CD4-positive, alpha-beta memory T cell (primary cell): ENCODE data around the gene TMEM213. TPM values are rescaled to one million over a fixed set of nuclear protein-coding genes. Genes with fewer than 3 reads are reported as not detected.
"Not testable (repeated sequence)": the region's sequence is repeated elsewhere in the genome, so short reads cannot be mapped to it uniquely, and the experiment has no call there.

ENCODE experiments used
- CTCF ChIA-PET: fragments of 350-600 bp; sonication (Branson Sonifier 250); formaldehyde crosslinking; loops from one replicate; lab custom pipeline; 2021; ENCODE audit warnings: inconsistent platforms; ENCODE audit not compliant: partially characterized antibody; lab: Charles Lee
- POLR2A ChIA-PET: fragments of 350-600 bp; sonication (Branson Sonifier 250); formaldehyde crosslinking; loops from one replicate; lab custom pipeline; 2021; ENCODE audit not compliant: partially characterized antibody; lab: Charles Lee
- DNase-seq, 5 donors: peaks; one replicate each; pipeline versions ENCODE4 v3.0.0 to v3.0.0-alpha.2; 2020 to 2022; ENCODE audit warnings: mixed read lengths in 1 of 5
- H3K27ac ChIP-seq: one replicate; pipeline ENCODE4 v1.7.0; 2013; ENCODE audit warnings: low read depth, low read length
- H3K27me3 ChIP-seq: 2 replicates; pipeline ENCODE4 v1.7.0; 2013; ENCODE audit warnings: mild to moderate bottlenecking, low read length, moderate library complexity; ENCODE audit not compliant: insufficient read depth
- H3K36me3 ChIP-seq: 2 replicates; pipeline ENCODE4 v1.7.0; 2013; ENCODE audit warnings: mild to moderate bottlenecking, low read length, moderate library complexity; ENCODE audit not compliant: insufficient read depth
- H3K4me1 ChIP-seq: 2 replicates; pipeline ENCODE4 v1.7.0; 2013; ENCODE audit warnings: mild to moderate bottlenecking, low read length, moderate library complexity; ENCODE audit not compliant: insufficient read depth
- H3K4me3 ChIP-seq, 2 donors: one replicate each; pipeline ENCODE4 v1.7.0; 2013; ENCODE audit warnings: low read length in 2 of 2, mild to moderate bottlenecking in 1 of 2
- H3K9me3 ChIP-seq, 2 donors: one replicate each; pipeline ENCODE4 v1.7.0; 2013; ENCODE audit warnings: low read length in 2 of 2, control low read depth in 1 of 2; ENCODE audit not compliant: control insufficient read depth in 1 of 2
- H3K27ac Mint-ChIP-seq, 7 donors: one replicate each; pipeline ENCODE4 v1.8.0; 2020 to 2021; ENCODE audit warnings: mixed read lengths in 7 of 7, mild to moderate bottlenecking in 6 of 7, inconsistent platforms in 3 of 7, moderate library complexity in 3 of 7
- H3K27me3 Mint-ChIP-seq, 2 donors: one replicate each; pipeline ENCODE4 v1.8.0; 2020 to 2021; ENCODE audit warnings: mixed read lengths in 2 of 2
- H3K36me3 Mint-ChIP-seq, 2 donors: one replicate each; pipeline ENCODE4 v1.8.0; 2020 to 2021; ENCODE audit warnings: mixed read lengths in 2 of 2, inconsistent platforms in 1 of 2, mild to moderate bottlenecking in 1 of 2
- H3K4me1 Mint-ChIP-seq, 4 donors: one replicate each; pipeline ENCODE4 v1.8.0; 2020 to 2021; ENCODE audit warnings: mixed read lengths in 4 of 4, mild to moderate bottlenecking in 1 of 4
- H3K4me3 Mint-ChIP-seq, 8 donors: one replicate each; pipeline ENCODE4 v1.8.0; 2020 to 2021; ENCODE audit warnings: mixed read lengths in 8 of 8, mild to moderate bottlenecking in 7 of 8, moderate library complexity in 6 of 8, inconsistent platforms in 3 of 8
- H3K9me3 Mint-ChIP-seq, 8 donors: one replicate each; pipeline ENCODE4 v1.8.0; 2020 to 2021; ENCODE audit warnings: mixed read lengths in 8 of 8, mild to moderate bottlenecking in 5 of 8, inconsistent platforms in 3 of 8, moderate library complexity in 1 of 8
- intact Hi-C: fragments of 100-400 bp; cut with micrococcal nuclease; formaldehyde crosslinking; loops from one replicate; pipeline ENCODE4 v1.15.1; 2023
- polyA plus RNA-seq, 2 donors: library from polyadenylated mRNA; unstranded; fragments of 300-500 nt; fragmentation: Illumina TruSeq; gene quantifications; one replicate each; pipeline ENCODE4 v1.2.3, GENCODE V29; 2021
- total RNA-seq, 2 experiments: library from RNA; stranded (reverse); gene quantifications; one replicate each; pipeline ENCODE4 v1.2.3, GENCODE V29; 2021

TMEM213 gene
- total and polyA plus RNA-seq, 4 experiments from 2014 or later, result not detected

DNA sequence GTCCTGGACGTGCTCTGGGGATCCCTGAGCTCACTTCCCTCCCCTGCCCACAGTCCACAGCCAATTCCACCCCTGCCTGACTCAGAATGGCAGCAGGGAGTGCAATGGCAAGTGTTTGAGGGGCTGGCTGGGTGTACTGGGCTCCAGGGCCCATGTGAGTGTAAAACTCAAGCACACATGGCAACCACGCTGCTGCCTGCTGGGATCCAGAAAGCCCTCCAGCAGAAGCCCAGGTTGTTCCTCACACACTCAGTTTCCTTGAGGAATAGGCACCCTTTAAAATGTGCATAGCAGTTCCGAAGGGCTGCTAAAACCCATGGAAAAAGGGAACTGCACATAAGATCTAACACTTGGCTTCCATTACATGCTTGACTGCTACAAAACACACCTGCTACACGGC lies 11.6 kb downstream of the TMEM213 start:
- Mint-ChIP-seq H3K4me3 (no peak overlapping the region), H3K9me3 (peaks cover 0 to 5% (median 0%) of the 10 kb centered on the region in 8 donors), H3K27me3 (no peaks in the 10 kb centered on the region), H3K4me1 (no peaks in the 10 kb centered on the region), H3K27ac (no peak overlapping the region), H3K36me3 (peaks cover 0 to 6% of the 10 kb centered on the region in 2 donors)
- Histone ChIP-seq H3K4me3 (no peak overlapping the region), H3K36me3 (no peaks in the 10 kb centered on the region), H3K27ac (no peak overlapping the region), H3K9me3 (no peaks in the 10 kb centered on the region), H3K27me3 (no peaks in the 10 kb centered on the region), H3K4me1 (no peaks in the 10 kb centered on the region)
- CTCF ChIA-PET, result no interaction called here
- DNase-seq, result no peak
- intact Hi-C loops, result no loop called here
- POLR2A ChIA-PET, result no interaction called here

DNA sequence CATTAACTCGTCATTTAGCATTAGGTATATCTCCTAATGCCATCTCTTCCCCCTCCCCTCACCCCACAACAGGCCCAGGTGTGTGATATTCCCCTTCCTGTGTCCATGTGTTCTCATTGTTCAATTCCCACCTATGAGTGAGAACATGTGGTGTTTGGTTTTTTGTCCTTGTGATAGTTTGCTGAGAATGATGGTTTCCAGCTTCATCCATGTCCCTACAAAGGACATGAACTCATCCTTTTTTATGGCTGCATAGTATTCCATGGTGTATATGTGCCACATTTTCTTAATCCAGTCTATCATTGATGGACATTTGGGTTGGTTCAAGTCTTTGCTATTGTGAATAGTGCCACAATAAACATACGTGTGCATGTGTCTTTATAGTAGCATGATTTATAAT lies 13.5 kb downstream of the TMEM213 start:
- H3K9me3 ChIP-seq, DNase-seq, H3K27me3 ChIP-seq, intact Hi-C loops, H3K36me3 Mint-ChIP-seq, H3K36me3 ChIP-seq, H3K4me3 ChIP-seq, H3K9me3 Mint-ChIP-seq, CTCF ChIA-PET, H3K4me3 Mint-ChIP-seq, POLR2A ChIA-PET, H3K4me1 Mint-ChIP-seq, H3K27ac ChIP-seq, H3K27ac Mint-ChIP-seq, H3K27me3 Mint-ChIP-seq, H3K4me1 ChIP-seq: not testable (repeated sequence)

DNA sequence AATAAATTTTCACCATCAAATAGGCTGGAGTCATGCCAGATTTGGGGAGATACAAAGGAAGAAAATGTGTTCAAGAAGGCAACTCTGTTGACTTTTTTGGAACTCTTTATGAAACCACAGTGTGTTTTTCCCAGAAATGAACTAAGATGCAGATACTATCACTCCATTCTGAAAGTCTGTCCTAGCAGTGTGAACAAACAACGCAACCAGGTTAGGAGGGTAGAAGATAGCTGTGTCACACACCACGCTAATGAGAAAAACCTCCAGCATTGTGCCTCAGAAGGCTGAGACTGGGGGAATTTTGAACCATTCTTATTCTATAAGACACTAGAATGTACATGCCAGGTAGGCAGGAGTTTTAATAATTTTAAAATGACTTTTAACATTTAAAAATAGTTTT lies 16.2 kb downstream of the TMEM213 start:
- no peaks in the 10 kb centered on the region for H3K4me1 Mint-ChIP-seq
- H3K9me3 Mint-ChIP-seq, result peaks cover 0 to under 1% (median 0%) of the 10 kb centered on the region in 8 donors
- intact Hi-C loops, result no loop called here
- H3K36me3 Mint-ChIP-seq, result no peaks in the 10 kb centered on the region
- H3K4me1 ChIP-seq, result no peaks in the 10 kb centered on the region
- H3K4me3 Mint-ChIP-seq, result no peak overlapping the region
- CTCF ChIA-PET, result no interaction called here
- POLR2A ChIA-PET, result no interaction called here
- no peak overlapping the region for H3K4me3 ChIP-seq
- no peak for DNase-seq
- no peaks in the 10 kb centered on the region for H3K27me3 ChIP-seq
- H3K27me3 Mint-ChIP-seq, result no peaks in the 10 kb centered on the region
- H3K27ac ChIP-seq, result no peak overlapping the region
- H3K36me3 ChIP-seq, result no peaks in the 10 kb centered on the region
- no peaks in the 10 kb centered on the region for H3K9me3 ChIP-seq
- H3K27ac Mint-ChIP-seq, result no peak overlapping the region

DNA sequence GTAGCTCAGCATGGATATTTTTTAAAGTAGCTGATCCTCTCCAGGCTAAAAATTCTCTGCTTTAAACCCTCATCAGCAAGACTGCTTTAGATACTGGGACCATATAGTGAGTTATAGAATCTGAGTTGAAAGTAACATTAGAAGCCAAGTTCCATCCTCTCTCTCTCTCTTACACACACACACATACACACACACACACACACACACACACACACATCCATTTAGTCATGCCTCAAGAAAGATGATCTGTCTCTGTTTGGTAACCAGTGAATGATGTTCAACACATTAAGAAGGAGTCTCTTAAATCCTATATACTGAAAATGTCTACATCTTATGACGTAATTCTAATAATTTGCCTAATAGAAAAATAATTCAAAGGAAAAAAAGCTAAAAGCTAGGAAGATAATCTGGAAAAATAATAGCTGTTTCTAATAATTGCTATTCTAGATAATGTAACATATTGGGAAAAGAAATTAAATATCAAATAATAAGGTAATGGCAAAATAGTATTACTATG lies 17.1 kb downstream of the TMEM213 start:
- intact Hi-C loops, result no loop called here

DNA sequence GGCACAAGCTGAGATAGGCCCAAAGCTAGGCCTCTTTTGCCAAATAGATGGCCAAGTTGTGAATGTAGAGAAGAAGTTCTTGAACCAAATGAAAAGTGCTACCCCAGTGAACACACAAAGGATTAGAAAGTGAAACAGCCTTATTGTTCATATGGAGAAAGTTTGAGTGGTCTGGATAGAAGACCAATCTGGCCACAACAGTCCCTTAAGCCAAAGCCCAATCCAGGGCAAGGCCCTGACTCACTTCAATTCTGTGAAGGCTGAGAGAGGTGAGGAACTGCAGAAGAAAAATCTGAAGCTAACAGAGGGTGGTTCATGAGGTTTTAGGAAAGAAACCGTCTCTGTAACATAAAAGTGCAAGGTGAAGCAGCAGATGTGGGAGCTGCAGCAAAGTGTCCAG lies 18.9 kb downstream of the TMEM213 start:
- Mint-ChIP-seq H3K9me3 (no peaks in the 10 kb centered on the region), H3K4me1 (no peaks in the 10 kb centered on the region), H3K27ac (no peak overlapping the region), H3K27me3 (no peaks in the 10 kb centered on the region), H3K36me3 (no peaks in the 10 kb centered on the region), H3K4me3 (no peak overlapping the region)
- Histone ChIP-seq H3K4me1 (no peaks in the 10 kb centered on the region), H3K9me3 (no peaks in the 10 kb centered on the region), H3K27ac (no peak overlapping the region), H3K36me3 (no peaks in the 10 kb centered on the region), H3K27me3 (no peaks in the 10 kb centered on the region), H3K4me3 (no peak overlapping the region)
- DNase-seq, result no peak
- intact Hi-C loops, result no loop called here
- POLR2A ChIA-PET, result no interaction called here
- CTCF ChIA-PET, result no interaction called here

More for the DNA sequence above, 17.1 kb downstream of the TMEM213 start:
- Mint-ChIP-seq H3K9me3 (no peaks in the 10 kb centered on the region), H3K27me3 (no peaks in the 10 kb centered on the region), H3K36me3 (no peaks in the 10 kb centered on the region), H3K4me1 (no peaks in the 10 kb centered on the region), H3K27ac (no peak overlapping the region), H3K4me3 (no peak overlapping the region)
- H3K9me3 ChIP-seq, result no peaks in the 10 kb centered on the region
- H3K4me1 ChIP-seq, result no peaks in the 10 kb centered on the region
- CTCF ChIA-PET, result no interaction called here
- DNase-seq, result no peak
- H3K27ac ChIP-seq, result no peak overlapping the region
- H3K4me3 ChIP-seq, result no peak overlapping the region
- POLR2A ChIA-PET, result no interaction called here
- H3K36me3 ChIP-seq, result no peaks in the 10 kb centered on the region
- H3K27me3 ChIP-seq, result no peaks in the 10 kb centered on the region

DNA sequence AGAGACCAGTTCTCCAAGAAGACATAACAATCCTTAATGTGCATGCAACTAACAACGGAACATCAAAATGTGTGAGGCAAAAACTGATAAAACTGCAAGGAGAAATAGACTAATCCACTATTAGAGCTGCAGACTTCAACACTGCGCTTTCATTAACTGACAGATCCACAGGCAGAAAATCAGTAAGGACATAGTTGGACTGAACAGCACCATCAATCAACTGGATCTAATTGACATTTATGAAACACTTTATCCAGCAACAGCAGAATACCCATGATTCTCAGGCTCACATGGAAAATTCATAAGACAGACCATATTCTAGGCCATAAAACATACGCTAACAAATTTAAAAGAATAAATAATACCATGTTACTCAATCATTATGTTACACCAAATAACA lies 21.8 kb downstream of the TMEM213 start:
- H3K36me3 ChIP-seq, result no peaks in the 10 kb centered on the region
- Mint-ChIP-seq H3K36me3 (no peaks in the 10 kb centered on the region), H3K27ac (no peak overlapping the region), H3K4me1 (no peaks in the 10 kb centered on the region), H3K4me3 (no peak overlapping the region), H3K27me3 (no peaks in the 10 kb centered on the region), H3K9me3 (no peaks in the 10 kb centered on the region)
- no peak overlapping the region for H3K27ac ChIP-seq
- no peak for DNase-seq
- H3K4me3 ChIP-seq, result no peak overlapping the region
- no peaks in the 10 kb centered on the region for H3K27me3 ChIP-seq
- no peaks in the 10 kb centered on the region for H3K4me1 ChIP-seq
- intact Hi-C loops, result no loop called here
- CTCF ChIA-PET, result interaction anchor here (0.6 kb wide), 2 partner anchors 17 to 26 kb away, joined by 3 read pairs; no protein-coding TSS in a partner anchor
- H3K9me3 ChIP-seq, result no peaks in the 10 kb centered on the region
- POLR2A ChIA-PET, result no interaction called here

DNA sequence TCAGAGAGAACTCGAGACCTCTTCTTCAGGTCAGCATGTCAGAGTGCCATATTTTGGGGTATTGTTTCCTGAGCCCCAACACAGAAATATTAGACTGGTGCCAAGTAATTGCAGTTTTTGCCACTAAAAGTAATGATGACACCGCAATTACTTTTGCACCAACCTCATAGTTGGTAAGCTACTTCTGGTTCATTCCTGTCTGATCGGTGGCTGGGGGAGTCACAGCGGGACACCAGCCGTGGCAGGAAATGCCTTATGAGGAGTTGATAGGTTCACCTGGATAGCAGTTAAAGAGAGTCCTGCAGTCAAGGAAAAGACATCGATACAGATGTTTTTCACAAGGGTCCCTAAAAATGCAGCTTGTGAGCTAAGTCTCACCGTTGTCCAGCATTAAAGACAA lies 24.1 kb downstream of the TMEM213 start:
- Histone ChIP-seq H3K27me3 (no peaks in the 10 kb centered on the region), H3K4me3 (no peak overlapping the region), H3K27ac (no peak overlapping the region), H3K4me1 (no peaks in the 10 kb centered on the region), H3K36me3 (no peaks in the 10 kb centered on the region), H3K9me3 (no peaks in the 10 kb centered on the region)
- no peak for DNase-seq
- intact Hi-C loops, result no loop called here
- H3K4me1 Mint-ChIP-seq, result peaks cover 0 to 6% (median 4%) of the 10 kb centered on the region in 4 donors
- POLR2A ChIA-PET, result no interaction called here
- no peak overlapping the region for H3K4me3 Mint-ChIP-seq
- CTCF ChIA-PET, result no interaction called here
- H3K27me3 Mint-ChIP-seq, result peaks cover 1 to 3% of the 10 kb centered on the region in 2 donors
- H3K27ac Mint-ChIP-seq, result no peak overlapping the region
- H3K36me3 Mint-ChIP-seq, result no peaks in the 10 kb centered on the region
- peaks cover 0 to 6% (median 0%) of the 10 kb centered on the region in 8 donors for H3K9me3 Mint-ChIP-seq
